Measurements from ENCODE around the gene OGFOD2.
A peak's percentile ranks its signal among the peaks of the same experiment; 100 is the strongest.

OGFOD2 gene

GRCh38 chr12:122951979-122952892, 22.8 kb upstream of the OGFOD2 start:
- DNase-seq = peak; percentile 71

- no peak for DNase-seq
These were observed 19.9 kb upstream of the OGFOD2 start for GRCh38 chr12:122955156-122955555.

DNA sequence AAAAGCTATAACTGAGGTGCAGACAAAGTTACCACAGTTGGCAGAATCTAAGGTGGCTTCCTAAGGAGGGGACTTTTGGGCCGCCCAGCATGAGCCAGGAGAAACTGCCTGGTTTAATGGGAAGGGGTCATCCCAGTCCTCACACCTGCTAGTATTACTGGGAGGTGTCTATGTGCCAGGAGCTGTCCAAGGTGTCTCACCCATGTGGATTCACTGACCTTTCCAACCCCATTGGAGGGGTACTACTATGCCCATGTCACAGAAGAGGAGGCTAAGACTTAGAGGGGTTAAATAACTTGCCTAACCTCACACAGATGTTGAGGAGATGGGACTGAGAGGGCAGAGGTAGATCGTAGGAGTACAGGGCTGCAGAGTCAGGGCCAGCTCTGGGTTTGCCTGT, 19.0 kb upstream of the OGFOD2 start:
- no peak for DNase-seq

- no peak for DNase-seq
These were observed 16.7 kb upstream of the OGFOD2 start for GRCh38 chr12:122958198-122958888.

- DNase-seq = no peak
These were observed 15.4 kb upstream of the OGFOD2 start for GRCh38 chr12:122959566-122960192.

DNA sequence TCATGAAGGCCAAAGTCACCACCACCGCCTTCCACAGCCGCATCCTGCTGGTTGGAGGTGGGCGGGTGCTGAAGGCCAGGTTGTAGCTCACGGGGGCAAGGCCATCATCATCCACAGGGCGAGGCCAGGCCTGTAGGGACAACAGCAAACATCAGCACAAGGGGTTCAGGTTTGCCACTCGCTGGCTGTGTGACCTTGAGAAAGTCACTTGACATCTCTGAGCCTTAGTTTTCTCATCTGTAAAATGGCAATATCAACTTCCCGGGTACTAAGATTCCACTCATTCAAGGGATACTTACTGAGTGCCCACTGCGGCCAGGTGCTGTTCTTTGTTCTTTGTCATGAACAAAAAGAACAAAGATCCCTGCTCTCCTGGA, 14.9 kb upstream of the OGFOD2 start:
- no peak for DNase-seq

GRCh38 chr12:122961531-122962329, 13.3 kb upstream of the OGFOD2 start:
- DNase-seq = no peak

GRCh38 chr12:122963941-122964265, 11.1 kb upstream of the OGFOD2 start:
- no peak for DNase-seq

DNA sequence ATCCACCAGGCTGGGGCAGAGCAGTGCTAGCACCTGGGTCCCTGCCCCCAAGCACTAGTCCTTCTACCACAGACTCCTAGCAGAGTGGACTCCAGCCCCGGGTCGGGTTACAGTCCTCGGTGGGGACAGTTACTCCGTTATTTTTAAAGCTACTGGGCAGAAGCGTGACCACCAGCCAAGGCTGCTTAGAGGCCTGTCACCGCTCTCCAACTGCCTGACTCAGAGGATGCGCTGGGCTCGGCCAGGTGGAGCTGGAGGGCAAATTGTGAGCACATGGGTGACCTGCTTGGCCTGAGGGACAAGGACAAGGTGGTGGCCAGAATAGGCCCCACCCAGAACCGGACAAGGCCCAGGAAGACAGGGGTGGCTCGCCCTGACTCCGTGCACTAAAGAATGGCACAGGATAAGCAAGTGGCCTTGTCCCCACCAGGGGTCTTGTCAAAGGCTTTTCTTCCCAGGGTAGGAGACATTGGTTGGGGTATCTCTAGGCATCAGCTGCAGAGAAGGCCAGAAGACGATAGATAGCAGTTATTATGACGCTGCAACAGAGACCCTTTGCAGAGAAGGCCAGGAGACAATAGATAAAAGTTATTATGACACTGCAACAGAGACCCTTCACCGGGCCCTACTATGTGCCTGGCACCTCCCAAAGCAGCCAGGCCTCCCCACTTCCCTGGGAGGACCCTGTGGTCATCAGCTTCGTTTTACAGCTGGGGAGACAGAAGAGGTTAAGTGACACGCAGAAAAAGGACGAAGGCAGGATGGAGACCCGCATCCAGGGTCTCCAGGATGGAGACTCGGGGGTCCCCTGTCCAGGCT, 10.4 kb upstream of the OGFOD2 start:
- no peak for DNase-seq

DNA sequence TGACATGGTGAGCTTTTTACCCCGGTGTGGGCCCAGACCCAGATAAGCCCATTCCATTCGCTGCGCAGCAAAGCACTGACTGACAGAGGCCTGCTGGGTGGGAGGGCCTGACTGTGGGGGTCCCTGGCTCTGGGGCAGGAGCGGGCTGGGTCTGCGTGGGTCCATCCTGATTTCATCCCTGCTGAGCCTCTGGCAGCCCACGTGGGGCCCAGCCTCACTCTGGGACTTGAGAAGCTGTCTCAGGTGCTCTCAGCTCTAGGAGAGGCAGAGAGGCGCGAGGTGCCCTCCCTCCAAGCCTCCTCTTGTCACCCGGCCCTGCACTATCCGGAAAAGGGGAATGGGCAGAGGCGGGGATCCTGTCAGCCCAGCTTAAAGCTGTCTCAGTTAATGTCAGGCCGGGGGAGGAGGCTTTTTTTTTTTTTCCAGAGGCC, 9.7 kb upstream of the OGFOD2 start:
- no peak for DNase-seq

- peak; percentile 95 for DNase-seq
These were observed 8.9 kb upstream of the OGFOD2 start, which contains the start of gene ABCB9 for GRCh38 chr12:122965851-122966742. TSS of gene ABCB9 (minus strand) at chr12:122966463. CDS start at chr12:122960235, 6,228 bp downstream.

- no peak for DNase-seq
These were observed 8.1 kb upstream of the OGFOD2 start for GRCh38 chr12:122966743-122967550.

DNA sequence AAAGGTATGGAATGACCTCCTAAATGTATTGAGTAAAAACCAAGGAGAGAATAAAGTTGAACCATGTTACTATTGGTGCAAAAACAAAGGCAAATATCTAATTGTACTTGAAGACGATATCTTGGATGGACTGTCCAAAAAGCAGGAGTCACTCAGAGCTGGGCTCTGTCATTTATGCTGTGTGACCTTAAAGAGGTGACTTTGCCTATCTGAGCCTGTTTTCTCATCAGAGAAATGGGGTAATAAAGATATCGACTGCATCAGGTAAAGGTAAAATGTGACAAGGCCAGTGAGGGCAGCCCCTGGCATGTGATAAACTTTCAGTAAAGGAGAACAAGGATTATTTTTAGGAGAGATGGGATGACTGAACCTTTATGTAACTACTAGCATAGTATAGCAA, 6.9 kb upstream of the OGFOD2 start:
- no peak for DNase-seq

GRCh38 chr12:122969676-122970075, 5.4 kb upstream of the OGFOD2 start:
- DNase-seq = no peak

- peak; percentile 99 for DNase-seq
These were observed 661 bp upstream of the OGFOD2 start for GRCh38 chr12:122974274-122974891.

DNA sequence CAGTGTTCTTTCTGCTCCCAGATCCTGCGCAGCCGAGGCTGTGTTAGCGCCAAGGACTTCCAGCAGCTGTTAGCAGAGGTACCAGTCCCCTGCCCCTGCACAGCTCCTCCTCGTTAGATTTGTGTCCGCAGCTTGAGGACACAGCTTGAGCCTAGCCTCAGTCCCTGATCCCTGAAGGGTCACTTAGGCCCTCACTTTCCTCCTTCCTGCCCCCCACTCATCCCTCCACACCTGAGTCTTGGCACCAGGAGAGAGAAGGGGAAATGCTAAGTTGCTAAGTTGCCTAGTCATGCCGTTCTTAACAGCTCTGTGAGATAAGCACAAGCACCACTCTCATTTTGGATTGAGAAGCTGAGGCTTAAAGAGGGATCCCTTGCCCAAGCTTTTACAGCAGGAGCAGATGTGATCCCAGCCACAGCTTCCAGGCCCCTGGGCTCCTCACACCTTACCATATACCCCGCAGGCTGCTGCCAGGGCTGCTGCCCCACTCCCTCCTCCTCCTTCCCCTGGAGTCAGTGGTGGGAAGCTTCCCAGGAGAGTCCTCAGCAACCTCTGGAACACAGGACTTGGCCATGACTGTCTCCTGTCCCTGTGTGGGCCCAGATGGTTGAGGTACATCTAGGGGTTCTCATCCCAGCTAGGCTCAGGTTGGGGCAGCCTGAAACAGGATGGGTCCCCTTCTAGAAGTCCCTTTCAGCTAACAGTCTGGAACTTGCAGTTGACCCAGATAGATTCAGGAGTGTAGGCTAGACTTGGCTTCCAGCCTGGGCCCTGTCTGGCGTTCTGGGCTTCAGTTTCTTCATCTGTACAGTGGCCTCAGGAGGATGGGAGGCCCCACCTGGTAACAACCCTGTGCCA, 975 bp downstream of the OGFOD2 start:
- DNase-seq = no peak

- no peak for DNase-seq
These were observed 1.6 kb downstream of the OGFOD2 start for GRCh38 chr12:122976648-122976975.

GRCh38 chr12:122977153-122977552, 2.1 kb downstream of the OGFOD2 start:
- no peak for DNase-seq

Data from stimulated activated CD4-positive, alpha-beta T cell treated with anti-CD3 and anti-CD28 coated beads, Interleukin-4, amount 100 ng/mL, for 1 hour (primary cell).